NT2/D1 (cell line): Measurements from ENCODE around the gene MSTN.

ENCODE experiments used
- SUZ12 ChIP-seq: IDR thresholded peaks from 2 replicates; pipeline ENCODE4 v1.6.1; 2011; ENCODE audit not compliant: insufficient read length, insufficient read depth; ENCODE audit errors: extremely low read depth
- YY1 ChIP-seq: IDR thresholded peaks from 2 replicates; pipeline ENCODE4 v1.6.1; 2011; ENCODE audit not compliant: insufficient read length, insufficient read depth
- ZNF274 ChIP-seq: IDR thresholded peaks from 2 replicates; pipeline ENCODE4 v1.6.1; 2011; ENCODE audit warnings: mild to moderate bottlenecking, low read depth, low read length

GRCh38 chr2:190105554-190105953, 43.0 kb upstream of the MSTN start:
- TF ChIP-seq ZNF274 (no peak), YY1 (no peak), SUZ12 (no peak)
